Panc1 (cell line): ENCODE measurements around the gene BFSP1.

ENCODE experiments used
- POLR2AphosphoS5 ChIP-seq: IDR thresholded peaks from 2 replicates; pipeline ENCODE4 v1.6.1; 2012; ENCODE audit warnings: mild to moderate bottlenecking, low read depth, low read length, moderate library complexity
- SIN3A ChIP-seq: IDR thresholded peaks from 2 replicates; pipeline ENCODE4 v1.6.1; 2012; ENCODE audit warnings: low read depth, mild to moderate bottlenecking, low read length, moderate library complexity, borderline replicate concordance; ENCODE audit not compliant: insufficient read depth
- TCF7L2 ChIP-seq: IDR thresholded peaks from 2 replicates; pipeline ENCODE4 v1.6.1; 2011; ENCODE audit warnings: mild to moderate bottlenecking, low read depth, low read length, inconsistent platforms
- TF ChIP-seq, protein P1 (sequence below): fragments of 450-650 bp; IDR thresholded peaks from 2 replicates; pipeline ENCODE4 v1.5.1; 2017; ENCODE audit warnings: mild to moderate bottlenecking
- TF ChIP-seq, protein P2 (sequence below), 2 experiments: IDR thresholded peaks; 2 replicates each; pipeline ENCODE4 v1.6.1; 2011 to 2012; ENCODE audit warnings: low read depth in 2 of 2, control low read depth in 1 of 2, low read length in 1 of 2, mild to moderate bottlenecking in 1 of 2, moderate library complexity in 1 of 2; ENCODE audit not compliant: insufficient read depth in 1 of 2

DNA sequence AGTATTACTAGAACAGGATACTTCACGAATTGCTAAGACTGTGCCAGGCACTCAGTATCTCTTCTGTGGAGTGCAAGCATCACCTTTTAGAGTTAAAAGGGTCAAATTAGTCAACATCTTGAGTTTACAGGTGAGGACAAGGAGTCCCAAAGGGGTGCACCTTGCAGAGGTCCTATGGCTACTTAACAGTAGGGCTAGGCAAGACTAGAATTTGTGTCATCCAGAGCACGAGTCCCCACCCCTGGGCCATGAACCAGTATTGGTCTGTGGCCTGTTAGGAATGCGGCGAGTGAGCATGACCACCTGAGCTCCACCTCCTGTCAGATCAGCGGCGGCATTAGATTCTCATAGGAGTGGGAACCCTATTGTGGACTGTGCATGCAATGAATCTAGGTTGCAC lies 28.2 kb upstream of the BFSP1 start:
- TF ChIP-seq POLR2AphosphoS5, result no peak
- TF ChIP-seq, protein P1, sequence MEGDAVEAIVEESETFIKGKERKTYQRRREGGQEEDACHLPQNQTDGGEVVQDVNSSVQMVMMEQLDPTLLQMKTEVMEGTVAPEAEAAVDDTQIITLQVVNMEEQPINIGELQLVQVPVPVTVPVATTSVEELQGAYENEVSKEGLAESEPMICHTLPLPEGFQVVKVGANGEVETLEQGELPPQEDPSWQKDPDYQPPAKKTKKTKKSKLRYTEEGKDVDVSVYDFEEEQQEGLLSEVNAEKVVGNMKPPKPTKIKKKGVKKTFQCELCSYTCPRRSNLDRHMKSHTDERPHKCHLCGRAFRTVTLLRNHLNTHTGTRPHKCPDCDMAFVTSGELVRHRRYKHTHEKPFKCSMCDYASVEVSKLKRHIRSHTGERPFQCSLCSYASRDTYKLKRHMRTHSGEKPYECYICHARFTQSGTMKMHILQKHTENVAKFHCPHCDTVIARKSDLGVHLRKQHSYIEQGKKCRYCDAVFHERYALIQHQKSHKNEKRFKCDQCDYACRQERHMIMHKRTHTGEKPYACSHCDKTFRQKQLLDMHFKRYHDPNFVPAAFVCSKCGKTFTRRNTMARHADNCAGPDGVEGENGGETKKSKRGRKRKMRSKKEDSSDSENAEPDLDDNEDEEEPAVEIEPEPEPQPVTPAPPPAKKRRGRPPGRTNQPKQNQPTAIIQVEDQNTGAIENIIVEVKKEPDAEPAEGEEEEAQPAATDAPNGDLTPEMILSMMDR, result no peak
- TF ChIP-seq, protein P2, sequence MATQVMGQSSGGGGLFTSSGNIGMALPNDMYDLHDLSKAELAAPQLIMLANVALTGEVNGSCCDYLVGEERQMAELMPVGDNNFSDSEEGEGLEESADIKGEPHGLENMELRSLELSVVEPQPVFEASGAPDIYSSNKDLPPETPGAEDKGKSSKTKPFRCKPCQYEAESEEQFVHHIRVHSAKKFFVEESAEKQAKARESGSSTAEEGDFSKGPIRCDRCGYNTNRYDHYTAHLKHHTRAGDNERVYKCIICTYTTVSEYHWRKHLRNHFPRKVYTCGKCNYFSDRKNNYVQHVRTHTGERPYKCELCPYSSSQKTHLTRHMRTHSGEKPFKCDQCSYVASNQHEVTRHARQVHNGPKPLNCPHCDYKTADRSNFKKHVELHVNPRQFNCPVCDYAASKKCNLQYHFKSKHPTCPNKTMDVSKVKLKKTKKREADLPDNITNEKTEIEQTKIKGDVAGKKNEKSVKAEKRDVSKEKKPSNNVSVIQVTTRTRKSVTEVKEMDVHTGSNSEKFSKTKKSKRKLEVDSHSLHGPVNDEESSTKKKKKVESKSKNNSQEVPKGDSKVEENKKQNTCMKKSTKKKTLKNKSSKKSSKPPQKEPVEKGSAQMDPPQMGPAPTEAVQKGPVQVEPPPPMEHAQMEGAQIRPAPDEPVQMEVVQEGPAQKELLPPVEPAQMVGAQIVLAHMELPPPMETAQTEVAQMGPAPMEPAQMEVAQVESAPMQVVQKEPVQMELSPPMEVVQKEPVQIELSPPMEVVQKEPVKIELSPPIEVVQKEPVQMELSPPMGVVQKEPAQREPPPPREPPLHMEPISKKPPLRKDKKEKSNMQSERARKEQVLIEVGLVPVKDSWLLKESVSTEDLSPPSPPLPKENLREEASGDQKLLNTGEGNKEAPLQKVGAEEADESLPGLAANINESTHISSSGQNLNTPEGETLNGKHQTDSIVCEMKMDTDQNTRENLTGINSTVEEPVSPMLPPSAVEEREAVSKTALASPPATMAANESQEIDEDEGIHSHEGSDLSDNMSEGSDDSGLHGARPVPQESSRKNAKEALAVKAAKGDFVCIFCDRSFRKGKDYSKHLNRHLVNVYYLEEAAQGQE (IDR thresholded peaks at IDR 0.05; ENCODE audit: insufficient read depth in 1 of 2, low read depth in 2 of 2, low read length in 1 of 2), result no peak
- no peak for TF ChIP-seq SIN3A
- TF ChIP-seq TCF7L2, result no peak
